MM.1S (cell line): Measurements from ENCODE around the gene TNFRSF12A.

ENCODE experiments used
- CTCF ChIP-seq: fragments of 300-600 bp; sonication (generic); IDR thresholded peaks from 2 replicates; pipeline ENCODE4 v1.5.1; 2016; ENCODE audit warnings: antibody characterized with exemption, low read length, mixed read lengths
- EZH2 ChIP-seq: fragments of 300-600 bp; sonication (generic); optimal IDR thresholded peaks from 2 replicates; pipeline ENCODE3; 2017; ENCODE audit warnings: low read depth, mild to moderate bottlenecking, antibody characterized with exemption, low read length, mixed read lengths
- EZH2phosphoT487 ChIP-seq: fragments of 300-600 bp; sonication (generic); IDR thresholded peaks from 2 replicates; pipeline ENCODE4 v1.6.1; 2018; ENCODE audit warnings: antibody characterized with exemption, low read length

GRCh38 chr16:3071655-3072054 lies 51.5 kb downstream of the TNFRSF12A start:
- TF ChIP-seq CTCF: no peak
- TF ChIP-seq EZH2: no peak
- no peak for TF ChIP-seq EZH2phosphoT487
